Breast epithelium (tissue), 4 donors: ENCODE measurements around the gene ADCY7. TPM values are rescaled to one million over a fixed set of nuclear protein-coding genes. Genes with fewer than 3 reads are reported as not detected.
A peak's percentile ranks its signal among the peaks of the same experiment; 100 is the strongest.
"Not testable (repeated sequence)": the region's sequence is repeated elsewhere in the genome, so short reads cannot be mapped to it uniquely, and the experiment has no call there.

Source experiments
- DNase-seq, 2 donors: peaks; one replicate each; pipeline ENCODE4 v3.0.0-alpha.2; 2019; ENCODE audit warnings: low spot score in 2 of 2
- H3K27ac ChIP-seq, 2 donors: fragments of 200-600 bp; sonication (generic) in 1 of 2; one replicate each; pipeline ENCODE4 v1.5.1; 2016 to 2019; ENCODE audit warnings: mild to moderate bottlenecking in 1 of 2
- H3K27me3 ChIP-seq, 2 donors: fragments of 200-600 bp; sonication (generic) in 1 of 2; one replicate each; pipeline versions ENCODE4 v1.5.1 to v1.6.0; 2017 to 2019; ENCODE audit warnings: control low read depth in 1 of 2, mild to moderate bottlenecking in 1 of 2
- H3K36me3 ChIP-seq: fragments of 200-600 bp; one replicate; pipeline ENCODE4 v1.5.1; 2019
- H3K4me1 ChIP-seq, 2 donors: fragments of 200-600 bp; sonication (generic); one replicate each; pipeline ENCODE4 v1.5.1; 2016 to 2019; ENCODE audit warnings: control low read depth in 1 of 2
- H3K4me3 ChIP-seq, 3 donors: fragments of 200-600 bp; sonication (generic); 1 replicate in 2 of 3; 2 replicates in 1 of 3; pipeline ENCODE4 v1.5.1; 2016 to 2019; ENCODE audit warnings: mild to moderate bottlenecking in 3 of 3, moderate library complexity in 2 of 3
- H3K9me3 ChIP-seq, 2 donors: fragments of 200-600 bp; sonication (generic) in 1 of 2; one replicate each; pipeline ENCODE4 v1.5.1; 2016 to 2019; ENCODE audit warnings: control low read depth in 1 of 2
- POLR2A ChIP-seq: fragments of 450-650 bp; IDR thresholded peaks from one replicate; pipeline ENCODE4 v1.6.1; 2016; ENCODE audit warnings: antibody characterized with exemption, mild to moderate bottlenecking, moderate library complexity
- POLR2AphosphoS5 ChIP-seq, 3 donors: sonication (generic); formaldehyde crosslinking; IDR thresholded peaks; one replicate each; pipeline ENCODE4 v1.6.1; 2017; ENCODE audit warnings: antibody characterized with exemption in 3 of 3
- intact Hi-C: fragments of 100-400 bp; cut with DNase I; formaldehyde crosslinking; loops from one replicate; pipeline ENCODE4 v1.15.1; 2023; ENCODE audit warnings: low total_unique reads
- total RNA-seq, 3 donors: library from RNA; depleted of rRNA; stranded (reverse); fragments of >200 nt; gene quantifications; one replicate each; pipeline ENCODE4 v1.1.0, GENCODE V29; 2016
- TF ChIP-seq, protein P1 (sequence below), 3 donors: fragments of 450-650 bp; IDR thresholded peaks; one replicate each; pipeline ENCODE4 v1.5.1; 2016 to 2017; ENCODE audit warnings: antibody characterized with exemption in 3 of 3, mild to moderate bottlenecking in 3 of 3, moderate library complexity in 3 of 3

The ADCY7 gene
- total RNA-seq, 3 donors from 2014 or later = 6.2 to 30.7 (median 10.2) TPM

DNA sequence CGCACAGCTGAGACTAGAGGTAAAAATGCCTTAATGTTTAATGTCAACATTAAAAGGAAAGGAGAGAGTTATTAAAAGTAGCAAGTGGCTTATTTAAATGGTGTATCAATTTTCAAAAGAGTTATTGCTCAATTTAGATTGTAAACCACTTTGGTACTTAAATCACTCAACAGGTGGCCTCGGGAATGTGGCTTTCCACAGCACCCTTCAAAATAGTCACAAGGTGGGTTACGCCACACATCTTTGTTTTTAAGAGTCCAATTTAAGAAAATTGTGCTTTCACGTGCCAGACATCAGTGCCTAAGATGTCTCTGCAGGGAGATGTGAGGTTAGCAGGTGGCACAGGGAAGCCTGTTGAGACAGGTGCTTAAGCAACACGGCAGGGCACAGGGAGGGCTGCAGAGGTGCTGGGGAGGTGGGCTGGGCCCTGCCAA, 27.5 kb upstream of the ADCY7 start:
- Histone ChIP-seq H3K9me3 (no peaks in the 10 kb centered on the region), H3K27me3 (no peaks in the 10 kb centered on the region), H3K4me3 (no peak overlapping the region), H3K27ac (no peak overlapping the region), H3K4me1 (no peaks in the 10 kb centered on the region), H3K36me3 (no peaks in the 10 kb centered on the region)
- intact Hi-C loops = no loop called here
- TF ChIP-seq POLR2A = no peak
- TF ChIP-seq, protein P1, sequence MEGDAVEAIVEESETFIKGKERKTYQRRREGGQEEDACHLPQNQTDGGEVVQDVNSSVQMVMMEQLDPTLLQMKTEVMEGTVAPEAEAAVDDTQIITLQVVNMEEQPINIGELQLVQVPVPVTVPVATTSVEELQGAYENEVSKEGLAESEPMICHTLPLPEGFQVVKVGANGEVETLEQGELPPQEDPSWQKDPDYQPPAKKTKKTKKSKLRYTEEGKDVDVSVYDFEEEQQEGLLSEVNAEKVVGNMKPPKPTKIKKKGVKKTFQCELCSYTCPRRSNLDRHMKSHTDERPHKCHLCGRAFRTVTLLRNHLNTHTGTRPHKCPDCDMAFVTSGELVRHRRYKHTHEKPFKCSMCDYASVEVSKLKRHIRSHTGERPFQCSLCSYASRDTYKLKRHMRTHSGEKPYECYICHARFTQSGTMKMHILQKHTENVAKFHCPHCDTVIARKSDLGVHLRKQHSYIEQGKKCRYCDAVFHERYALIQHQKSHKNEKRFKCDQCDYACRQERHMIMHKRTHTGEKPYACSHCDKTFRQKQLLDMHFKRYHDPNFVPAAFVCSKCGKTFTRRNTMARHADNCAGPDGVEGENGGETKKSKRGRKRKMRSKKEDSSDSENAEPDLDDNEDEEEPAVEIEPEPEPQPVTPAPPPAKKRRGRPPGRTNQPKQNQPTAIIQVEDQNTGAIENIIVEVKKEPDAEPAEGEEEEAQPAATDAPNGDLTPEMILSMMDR (IDR thresholded peaks at IDR 0.05) = no peak
- TF ChIP-seq POLR2AphosphoS5 (IDR thresholded peaks at IDR 0.05) = no peak
- no peak for DNase-seq

DNA sequence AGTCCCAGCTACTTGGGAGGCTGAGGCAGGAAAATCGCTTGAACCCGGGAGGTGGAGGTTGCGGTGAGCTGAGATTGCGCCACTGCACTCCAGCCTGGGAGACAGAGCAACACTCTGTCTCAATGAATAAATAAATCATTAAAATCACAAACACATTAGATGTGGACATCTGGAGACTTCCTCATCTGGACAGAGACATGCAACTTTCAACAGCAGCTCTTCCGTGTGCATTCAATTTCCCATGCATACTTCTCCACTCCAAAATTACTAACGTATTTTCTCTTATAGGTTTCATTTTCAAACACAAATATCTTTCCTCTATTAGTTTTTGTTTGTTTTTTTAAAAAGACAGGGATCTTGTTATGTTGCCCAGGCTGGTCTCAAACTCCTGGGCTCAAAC, 23.3 kb upstream of the ADCY7 start:
- H3K27ac ChIP-seq, DNase-seq, H3K4me3 ChIP-seq, intact Hi-C loops, H3K4me1 ChIP-seq, H3K9me3 ChIP-seq, H3K27me3 ChIP-seq, H3K36me3 ChIP-seq: not testable (repeated sequence)

DNA sequence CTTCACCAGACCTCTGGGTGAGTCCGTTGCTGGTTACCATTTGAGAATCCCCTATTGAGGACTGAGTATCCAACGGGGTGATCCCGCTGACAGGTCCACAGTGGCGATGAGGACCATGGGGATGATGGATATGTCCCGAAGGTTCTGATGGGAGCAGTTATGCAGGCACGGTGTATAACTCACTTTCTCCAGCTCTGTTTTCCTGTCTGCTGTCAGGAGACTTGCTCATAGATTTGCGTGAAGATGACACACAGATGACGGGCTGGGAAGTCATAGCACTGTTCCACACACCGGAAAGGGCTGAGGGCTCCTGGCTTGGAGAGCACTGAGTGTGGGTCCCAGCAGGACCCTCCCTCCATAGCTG, 22.2 kb upstream of the ADCY7 start:
- TF ChIP-seq POLR2AphosphoS5 (IDR thresholded peaks at IDR 0.05) (no peak), POLR2A (no peak)
- TF ChIP-seq, protein P1 (IDR thresholded peaks at IDR 0.05) = no peak
- DNase-seq = no peak
- no peaks in the 10 kb centered on the region for H3K9me3 ChIP-seq
- H3K27ac ChIP-seq = no peak overlapping the region
- H3K36me3 ChIP-seq = no peaks in the 10 kb centered on the region
- no peak overlapping the region for H3K4me3 ChIP-seq
- H3K4me1 ChIP-seq = no peaks in the 10 kb centered on the region
- no peaks in the 10 kb centered on the region for H3K27me3 ChIP-seq
- intact Hi-C loops = no loop called here

DNA sequence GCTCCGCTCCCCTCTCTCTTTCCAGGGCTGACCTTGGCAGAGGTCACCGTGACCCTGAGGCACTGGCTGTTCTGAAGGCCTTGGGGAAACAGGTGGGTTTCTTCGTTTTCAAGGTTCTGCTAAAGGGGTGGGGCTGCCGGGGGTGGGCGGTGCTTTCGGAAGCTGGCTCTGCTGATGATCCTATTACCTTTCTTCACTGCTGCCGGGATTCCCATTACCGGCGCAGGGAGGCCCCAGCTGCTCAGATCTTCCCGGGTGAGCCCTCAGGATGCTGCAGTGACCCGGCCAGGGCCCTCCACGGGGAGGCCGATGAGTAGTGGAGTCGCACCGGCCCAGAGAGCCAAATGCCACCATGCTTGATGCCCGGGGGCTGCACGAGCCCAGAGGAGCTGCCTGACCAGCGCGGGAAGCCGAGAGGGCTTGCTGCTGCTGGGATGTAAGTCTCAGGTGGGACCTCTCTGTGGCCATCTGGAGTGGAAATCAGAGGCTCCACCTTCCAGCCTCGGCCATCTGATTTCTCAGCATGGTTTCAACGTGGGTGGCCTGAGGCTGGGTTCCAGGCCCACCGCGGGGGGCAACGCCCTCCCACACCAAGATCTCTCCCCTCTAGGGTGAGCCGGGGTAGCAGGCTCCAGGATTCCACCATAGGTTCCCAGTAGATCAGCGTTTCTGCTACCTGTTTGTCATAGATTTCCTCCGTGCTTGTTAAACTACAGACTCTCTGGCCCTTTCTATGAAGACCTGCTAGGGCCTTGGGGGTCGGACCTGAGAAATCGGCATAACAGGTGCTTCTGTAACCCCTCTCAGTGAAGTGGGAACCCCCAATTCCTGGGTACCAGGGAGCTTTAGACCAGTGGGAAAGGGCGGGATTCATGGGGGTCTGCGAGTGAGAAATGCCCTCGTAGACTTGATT, 21.6 kb upstream of the ADCY7 start:
- H3K36me3 ChIP-seq = no peaks in the 10 kb centered on the region
- no peaks in the 10 kb centered on the region for H3K27me3 ChIP-seq
- intact Hi-C loops = no loop called here
- H3K27ac ChIP-seq = no peak overlapping the region
- no peaks in the 10 kb centered on the region for H3K9me3 ChIP-seq
- peak overlapping the region in 2 of 3 donors; percentile 55 to 84 for H3K4me3 ChIP-seq
- peak in 1 of 2 donors; percentile 13 for DNase-seq
- H3K4me1 ChIP-seq = no peaks in the 10 kb centered on the region
- TF ChIP-seq, protein P1 (IDR thresholded peaks at IDR 0.05) = no peak
- no peak for TF ChIP-seq POLR2AphosphoS5 (IDR thresholded peaks at IDR 0.05)
- no peak for TF ChIP-seq POLR2A

DNA sequence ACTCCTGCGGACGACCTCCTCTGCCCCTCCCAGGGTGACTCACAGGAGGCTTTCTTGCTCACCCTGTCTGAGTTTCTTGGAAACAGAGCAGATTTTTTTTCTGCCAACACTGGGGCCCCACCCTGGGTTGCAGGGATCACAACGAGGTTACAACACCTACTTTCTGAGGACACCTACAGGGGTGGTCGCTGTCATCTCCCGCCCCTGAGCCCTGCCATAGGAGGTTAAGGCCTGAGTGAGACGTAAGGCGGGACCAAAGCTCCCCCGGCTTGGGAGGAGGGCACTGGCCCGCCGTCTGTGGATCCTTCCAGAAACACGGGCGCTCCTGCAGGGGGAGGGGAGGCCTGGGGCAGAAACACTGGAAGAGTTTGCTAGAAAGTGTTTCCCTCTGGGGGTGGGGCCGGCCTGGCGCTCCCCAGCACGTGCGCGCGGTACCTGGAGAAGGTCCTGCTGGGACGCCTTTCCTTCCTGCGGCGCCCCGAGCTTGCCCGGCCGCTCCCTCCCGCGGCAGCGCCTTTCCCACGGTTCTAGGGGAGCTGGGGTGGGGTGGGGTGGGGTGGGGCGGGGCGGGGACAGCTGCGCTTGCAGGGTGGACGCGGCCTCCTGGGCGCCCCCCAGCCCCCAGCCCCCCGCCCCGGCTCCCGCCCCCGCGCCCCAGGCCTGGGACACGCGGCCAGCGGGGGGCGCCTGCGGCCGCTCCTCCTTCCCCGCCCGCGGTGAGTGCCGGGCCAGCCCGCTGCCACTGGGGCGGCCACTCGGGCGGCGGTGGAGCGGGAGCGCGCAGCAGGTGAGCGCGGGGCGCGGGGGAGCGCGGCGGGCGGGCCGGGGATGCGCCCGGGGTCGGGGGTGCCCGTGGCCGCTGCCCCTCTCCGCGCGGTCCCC, 20.7 kb upstream of the ADCY7 start:
- no peak for TF ChIP-seq POLR2A
- H3K27ac ChIP-seq = peak overlapping the region in 1 of 2 donors; percentile 19
- peak in 1 of 2 donors; percentile 16 for DNase-seq
- H3K4me3 ChIP-seq = peak overlapping the region; percentile 55 to 84 (median 64)
- intact Hi-C loops = no loop called here
- H3K4me1 ChIP-seq = no peaks in the 10 kb centered on the region
- no peaks in the 10 kb centered on the region for H3K27me3 ChIP-seq
- no peaks in the 10 kb centered on the region for H3K36me3 ChIP-seq
- H3K9me3 ChIP-seq = no peaks in the 10 kb centered on the region
